Retina (tissue), 1 donor: ENCODE measurements around the gene EIF5A2.
"Not testable (repeated sequence)": the region's sequence is repeated elsewhere in the genome, so short reads cannot be mapped to it uniquely, and the experiment has no call there.

ENCODE experiments used
- DNase-seq: peaks from one replicate; pipeline ENCODE4 v3.0.0-alpha.2; 2016

The EIF5A2 gene

DNA sequence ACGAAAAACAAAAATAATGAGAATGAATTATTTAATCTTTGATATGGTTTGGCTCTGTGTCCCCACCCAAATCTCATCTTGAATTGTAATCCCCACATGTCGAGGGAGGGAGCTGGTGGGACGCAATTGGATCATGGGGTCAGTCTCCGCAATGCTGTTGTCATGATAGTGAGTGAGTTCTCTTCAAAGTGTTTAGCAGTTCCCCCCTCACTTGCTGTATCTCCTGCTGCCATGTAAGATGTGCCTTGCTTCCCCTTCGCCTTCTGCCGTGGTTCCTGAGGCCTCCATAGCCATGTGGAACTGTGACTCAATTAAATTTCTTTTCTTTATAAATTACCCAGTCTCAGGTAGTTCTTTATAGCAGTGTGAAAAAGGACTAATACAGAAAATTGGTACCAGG is 12.1 kb downstream of the EIF5A2 start:
- DNase-seq, result not testable (repeated sequence)

- DNase-seq, result no peak
Observed at GRCh38 chr3:170893895-170894294, 14.5 kb downstream of the EIF5A2 start.

DNA sequence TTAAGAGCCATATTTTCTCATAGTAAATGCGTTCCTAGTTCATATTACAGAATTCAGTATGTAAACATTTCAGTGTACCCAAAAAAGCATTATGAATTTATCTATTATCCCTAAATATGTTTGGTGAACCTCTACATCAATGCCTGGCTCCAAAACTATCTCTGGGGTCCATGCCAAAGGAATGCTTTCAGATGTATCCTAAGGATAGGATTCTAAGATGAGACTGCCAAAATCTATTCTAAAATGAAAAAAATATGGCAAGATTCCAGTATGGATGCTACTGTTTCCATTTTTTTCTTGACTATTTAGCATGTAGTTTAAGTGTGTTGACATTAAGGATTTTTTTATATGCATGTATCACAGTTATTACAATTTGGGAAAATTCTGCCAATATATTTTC is 18.8 kb downstream of the EIF5A2 start:
- DNase-seq, result no peak

DNA sequence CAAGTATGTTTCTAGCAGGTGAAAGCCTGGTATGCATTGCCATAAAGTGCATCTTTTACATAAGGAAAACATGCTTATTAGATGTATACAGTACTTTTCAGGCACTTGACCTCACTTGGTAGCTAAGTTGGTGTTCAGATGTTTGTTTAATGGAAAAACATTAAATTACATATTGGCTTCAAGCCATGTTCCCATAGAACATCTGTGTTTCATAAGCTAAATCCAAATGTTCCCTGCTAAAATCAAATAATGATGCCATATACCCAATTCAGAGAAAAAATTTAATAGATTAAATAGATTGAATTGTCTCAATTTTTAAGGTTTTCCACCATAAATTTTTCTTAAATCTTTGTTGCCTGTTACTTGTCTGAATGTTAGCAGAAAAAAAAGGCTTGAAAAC is 19.3 kb downstream of the EIF5A2 start:
- no peak for DNase-seq

DNA sequence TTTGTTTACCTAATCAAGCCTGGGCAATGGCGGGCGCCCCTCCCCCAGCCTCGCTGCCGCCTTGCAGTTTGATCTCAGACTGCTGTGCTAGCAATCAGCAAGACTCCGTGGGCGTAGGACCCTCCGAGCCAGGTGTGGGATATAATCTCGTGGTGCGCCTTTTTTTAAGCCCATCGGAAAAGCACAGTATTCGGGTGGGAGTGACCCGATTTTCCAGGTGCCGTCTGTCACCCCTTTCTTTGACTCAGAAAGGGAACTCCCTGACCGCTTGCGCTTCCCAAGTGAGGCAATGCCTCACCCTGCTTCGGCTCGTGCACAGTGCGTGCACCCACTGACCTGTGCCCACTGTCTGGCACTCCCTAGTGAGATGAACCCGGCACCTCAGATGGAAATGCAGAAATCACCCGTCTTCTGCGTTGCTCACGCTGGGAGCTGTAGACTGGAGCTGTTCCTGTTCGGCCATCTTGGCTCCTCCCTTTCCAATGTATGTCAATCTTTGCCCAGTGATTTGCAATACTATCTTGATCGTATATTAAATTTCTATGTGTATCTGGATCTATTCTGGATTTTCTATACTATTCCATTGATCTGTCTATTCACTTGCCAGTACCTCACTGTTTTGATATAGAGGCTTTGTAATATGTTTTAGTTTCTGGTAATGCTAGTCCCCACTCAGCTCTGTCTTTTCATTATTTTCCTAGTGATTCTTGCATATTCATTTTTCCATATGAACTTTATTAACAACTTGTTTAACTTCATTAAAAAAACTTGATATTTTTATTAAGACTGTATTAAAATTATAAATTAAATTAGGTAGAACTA is 24.1 kb downstream of the EIF5A2 start:
- DNase-seq, result not testable (repeated sequence)

DNA sequence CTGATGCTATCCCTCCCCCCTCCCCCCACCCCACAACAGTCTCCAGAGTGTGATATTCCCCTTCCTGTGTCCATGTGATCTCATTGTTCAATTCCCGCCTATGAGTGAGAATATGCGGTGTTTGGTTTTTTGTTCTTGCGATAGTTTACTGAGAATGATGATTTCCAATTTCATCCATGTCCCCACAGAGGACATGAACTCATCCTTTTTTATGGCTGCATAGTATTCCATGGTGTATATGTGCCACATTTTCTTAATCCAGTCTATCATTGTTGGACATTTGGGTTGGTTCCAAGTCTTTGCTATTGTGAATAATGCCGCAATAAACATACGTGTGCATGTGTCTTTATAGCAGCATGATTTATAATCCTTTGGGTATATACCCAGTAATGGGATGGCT is 29.7 kb downstream of the EIF5A2 start:
- not testable (repeated sequence) for DNase-seq

GRCh38 chr3:170877311-170877710 is 31.1 kb downstream of the EIF5A2 start:
- DNase-seq, result not testable (repeated sequence)

DNA sequence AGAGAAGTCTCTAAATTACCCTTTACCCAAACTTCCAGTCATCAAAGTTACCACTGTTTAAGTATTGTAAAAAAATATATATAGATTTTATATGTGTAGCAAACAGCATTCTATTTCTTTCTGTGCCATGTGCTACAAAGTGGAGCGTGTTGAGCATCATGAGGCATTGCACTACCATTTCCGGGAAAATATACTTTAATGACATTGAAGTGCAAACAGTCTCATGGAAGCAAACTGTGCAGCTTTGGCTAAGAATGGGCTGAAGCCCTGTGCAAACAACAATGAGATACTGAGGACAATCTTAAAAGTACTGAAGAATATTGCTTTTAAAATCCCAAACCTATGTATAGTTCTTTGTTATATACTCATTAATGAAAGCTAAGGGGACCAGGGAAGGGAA is 31.9 kb downstream of the EIF5A2 start:
- no peak for DNase-seq

- DNase-seq, result peak; percentile 97
Observed at GRCh38 chr3:170869645-170870593, 38.5 kb downstream of the EIF5A2 start, which contains the start of gene RPL22L1. Gene RPL22L1 (minus strand): TSS chr3:170870195. CDS start chr3:170870167, 28 bp downstream.

DNA sequence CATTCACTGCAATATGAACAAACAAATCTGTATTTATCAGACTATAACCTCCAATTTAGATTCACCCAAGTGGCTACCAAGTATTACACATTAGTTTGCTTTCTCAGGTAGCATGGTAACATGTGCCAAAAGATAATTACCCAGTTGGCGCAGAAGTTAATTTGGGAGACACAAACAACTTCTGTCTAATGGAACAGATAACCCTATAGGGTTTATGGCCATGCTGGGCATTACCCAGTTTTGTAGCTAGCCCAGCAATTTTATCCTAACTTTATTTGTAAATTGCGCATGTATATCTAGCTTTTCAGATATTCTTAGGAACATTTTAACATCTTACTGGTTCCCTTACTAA is 39.2 kb downstream of the EIF5A2 start:
- no peak for DNase-seq

- peak; percentile 4 for DNase-seq
Observed at GRCh38 chr3:170868577-170869238, 39.7 kb downstream of the EIF5A2 start.

DNA sequence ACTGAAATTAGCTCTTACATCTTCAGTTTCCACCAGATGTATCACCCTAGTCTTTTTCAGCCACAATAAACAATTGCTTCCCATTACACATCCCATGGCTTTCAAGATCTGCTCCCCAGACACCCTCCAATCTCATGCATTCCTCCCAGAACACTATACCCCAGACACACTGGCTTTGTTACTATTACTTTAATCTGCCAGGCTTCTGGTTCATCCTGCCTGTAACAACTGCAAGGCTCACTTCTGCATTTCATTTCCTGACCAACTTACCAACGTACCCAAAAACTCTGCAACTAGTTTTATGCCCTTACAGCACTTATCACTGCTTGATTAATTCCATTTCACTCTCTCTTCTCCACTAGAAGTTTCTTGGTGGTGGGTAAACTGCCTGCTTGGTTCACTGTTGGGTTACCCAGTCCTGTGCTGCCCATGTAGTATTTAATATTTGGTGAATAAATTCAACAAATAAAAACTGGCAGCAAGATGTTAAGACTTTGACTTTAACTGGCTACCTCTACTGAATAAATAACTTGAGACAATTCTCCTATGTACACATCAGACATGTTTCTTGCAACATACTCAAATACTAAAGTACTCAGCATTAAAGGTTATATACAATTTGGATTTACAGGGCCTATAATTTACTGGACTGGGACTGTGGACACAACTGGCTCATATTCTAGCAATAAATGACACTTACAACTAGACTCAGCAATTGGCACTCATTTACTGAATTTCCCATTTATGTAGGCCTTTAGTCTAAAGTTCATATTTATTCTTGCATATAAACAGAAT is 41.1 kb downstream of the EIF5A2 start:
- DNase-seq, result no peak

GRCh38 chr3:170866499-170866898 is 41.9 kb downstream of the EIF5A2 start:
- no peak for DNase-seq

- no peak for DNase-seq
Observed at GRCh38 chr3:170865209-170866094, 43.0 kb downstream of the EIF5A2 start.

GRCh38 chr3:170864525-170865208 is 43.8 kb downstream of the EIF5A2 start:
- DNase-seq, result no peak

DNA sequence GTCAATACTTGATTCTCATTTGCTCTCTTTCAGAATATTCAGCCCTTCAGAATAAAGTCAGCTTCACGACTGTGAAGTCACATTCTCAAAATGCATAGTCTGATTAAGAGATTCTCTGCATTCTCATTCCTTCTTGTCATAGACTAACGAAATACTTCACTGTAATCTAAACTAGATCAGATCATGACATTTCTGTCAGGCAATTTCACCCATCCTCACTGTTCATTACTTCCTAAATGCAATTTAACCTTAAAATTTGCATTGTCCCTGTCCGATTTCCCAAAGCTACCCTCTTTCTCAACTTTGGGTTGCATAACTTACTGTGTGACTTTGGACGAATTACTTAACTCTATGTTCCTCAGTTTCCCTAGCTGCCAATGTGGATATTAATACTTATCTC is 44.6 kb downstream of the EIF5A2 start:
- DNase-seq, result no peak

DNA sequence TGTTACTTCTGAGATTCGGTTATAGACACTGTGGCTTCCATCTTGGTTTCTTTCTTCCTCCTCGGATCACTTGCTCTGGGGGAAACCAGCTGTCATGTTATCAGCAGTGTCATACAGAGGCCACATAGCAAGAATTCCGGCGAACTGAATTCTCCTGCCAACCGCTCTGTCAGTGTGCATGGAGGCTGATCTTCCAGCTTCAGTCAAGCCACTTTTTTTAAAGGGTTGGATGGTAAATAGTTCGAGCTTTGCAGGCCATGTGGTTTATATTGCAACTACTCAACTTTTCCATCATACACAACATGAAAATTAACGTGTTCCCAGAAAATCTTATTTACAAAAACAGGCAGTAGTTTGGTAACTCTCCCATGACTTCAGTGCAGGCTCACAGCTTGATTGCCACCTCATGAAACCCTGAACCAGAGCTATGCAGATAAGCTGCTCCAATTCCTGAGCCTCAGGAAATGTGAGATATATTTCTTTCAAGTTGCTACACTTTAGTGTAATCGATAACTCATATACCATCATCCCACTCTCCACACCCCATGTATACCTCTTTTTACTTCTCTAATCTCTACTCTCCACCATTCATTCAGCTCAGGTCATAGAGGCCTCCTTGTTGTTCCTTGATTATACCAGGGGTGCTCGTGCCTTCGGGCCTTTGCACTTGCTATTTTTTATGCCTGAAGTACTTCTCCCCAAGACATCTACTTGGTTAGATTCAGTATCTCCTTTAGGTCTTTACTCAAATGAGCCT is 45.6 kb downstream of the EIF5A2 start:
- DNase-seq, result no peak

GRCh38 chr3:170858599-170858998 is 49.8 kb downstream of the EIF5A2 start:
- DNase-seq, result no peak

DNA sequence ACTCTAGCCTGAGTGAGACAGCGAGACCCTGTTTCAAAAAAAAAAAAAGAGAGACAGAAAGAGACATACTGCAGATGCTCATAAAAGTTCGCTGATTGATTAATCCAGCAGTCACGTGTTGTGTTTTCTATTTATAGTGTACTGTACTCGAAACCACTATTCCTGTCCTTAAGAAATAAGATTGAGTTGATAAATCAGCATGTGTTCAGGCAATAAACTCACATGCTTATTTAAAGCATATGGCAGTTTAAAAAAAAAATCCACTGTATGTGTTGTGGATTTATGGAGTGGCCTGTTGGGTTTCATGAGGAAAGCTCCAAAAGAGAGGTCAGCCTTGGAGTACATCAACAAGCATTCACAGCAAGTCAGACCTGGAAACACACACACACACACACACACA is 56.1 kb downstream of the EIF5A2 start:
- no peak for DNase-seq
